K562 (cell line): Measurements from ENCODE around the gene HIPK2. TPM values are rescaled to one million over a fixed set of nuclear protein-coding genes. Genes with fewer than 3 reads are reported as not detected.

ENCODE experiments used
- ATAC-seq: fragments of 200-7000 bp; cut with Tn5 transposase; 3 replicates; pipeline ENCODE4 v1.9.1; 2020; ENCODE audit warnings: moderate library complexity
- BruUV-seq: library from RNA; stranded (reverse); fragments of 400-500 nt; replicated peaks from 2 replicates; lab custom pipeline; 2021; lab: Mats Ljungman, UMichigan
- CTCF ChIA-PET: fragments of 300-600 bp; formaldehyde crosslinking; extraction: SDS; loops from one replicate; lab custom pipeline; 2021; ENCODE audit warnings: low intra/inter-chr PET ratio; lab: Yijun Ruan, JAX
- POLR2A ChIA-PET: fragments of 300-600, 350-650 bp; sonication (Branson Sonifier 250); formaldehyde crosslinking; extraction: SDS; loops from one replicate; lab custom pipeline; 2021; ENCODE audit warnings: antibody characterized with exemption, inconsistent platforms; lab: Yijun Ruan, JAX
- DNase-seq, 4 experiments: peaks; one replicate each; pipeline versions ENCODE4 v3.0.0 to v3.0.0-alpha.2; 2011 to 2018; ENCODE audit warnings: low spot score in 3 of 4, mixed read lengths in 3 of 4; ENCODE audit errors: extremely low read depth in 1 of 4
- FAIRE-seq: peaks from 2 replicates; lab custom pipeline; 2011; peaks lifted over from hg19 to GRCh38; lab: Jason Lieb, UNC
- H2AFZ ChIP-seq: 2 replicates; pipeline ENCODE4 v1.6.0; 2011; ENCODE audit warnings: low read depth, low read length, control low read depth, inconsistent platforms
- H3K27ac ChIP-seq: fragments of 200-600 bp; 3 replicates; pipeline ENCODE4 v1.8.0; 2011; ENCODE audit warnings: low read depth, mild to moderate bottlenecking, control low read depth, inconsistent platforms, low read length, moderate library complexity, mixed read lengths; ENCODE audit errors: extremely low read depth
- H3K27me3 ChIP-seq, 2 experiments: fragments of 300-600 bp in 1 of 2; 2 replicates in 1 of 2; 3 replicates in 1 of 2; pipeline versions ENCODE4 v1.6.0 to v1.8.0; 2011; ENCODE audit warnings: inconsistent platforms in 2 of 2, low read length in 2 of 2, mild to moderate bottlenecking in 1 of 2, mixed read lengths in 1 of 2, moderate library complexity in 1 of 2; ENCODE audit not compliant: control insufficient read depth in 2 of 2, insufficient read depth in 2 of 2
- H3K36me3 ChIP-seq: fragments of 300-600 bp; 3 replicates; pipeline ENCODE4 v1.8.0; 2011; ENCODE audit warnings: mild to moderate bottlenecking, low read length, inconsistent platforms; ENCODE audit not compliant: control insufficient read depth, insufficient read depth
- H3K4me1 ChIP-seq, 2 experiments: fragments of 200-600 bp in 1 of 2; replicated peaks in 1 of 2; 2 replicates in 1 of 2; 3 replicates in 1 of 2; pipeline versions ENCODE4 v1.5.1 to v1.8.0; 2011; ENCODE audit warnings: inconsistent platforms in 2 of 2, low read length in 2 of 2, mild to moderate bottlenecking in 1 of 2, mixed read lengths in 1 of 2, moderate library complexity in 1 of 2; ENCODE audit not compliant: control insufficient read depth in 2 of 2, insufficient read depth in 2 of 2
- H3K4me2 ChIP-seq: 2 replicates; pipeline ENCODE4 v1.6.1; 2011; ENCODE audit warnings: low read length, control low read depth, inconsistent platforms, mixed read lengths; ENCODE audit not compliant: insufficient read depth
- H3K4me3 ChIP-seq: fragments of 200-600 bp; sonication (generic), shearing (Covaris generic); 2 replicates; pipeline ENCODE4 v1.5.1; 2016; ENCODE audit warnings: control low read depth, inconsistent platforms
- H3K79me2 ChIP-seq: fragments of 200-600 bp; 3 replicates; pipeline ENCODE4 v1.8.0; 2011; ENCODE audit warnings: low read length, inconsistent platforms; ENCODE audit not compliant: control insufficient read depth, insufficient read depth
- H3K9ac ChIP-seq, 2 experiments: 2 replicates each; pipeline versions ENCODE4 v1.6.0 to v1.6.1; 2011; ENCODE audit warnings: low read depth in 2 of 2, low read length in 2 of 2, control low read depth in 1 of 2, inconsistent platforms in 1 of 2, mild to moderate bottlenecking in 1 of 2, mixed read lengths in 1 of 2; ENCODE audit not compliant: insufficient read depth in 1 of 2
- H3K9me1 ChIP-seq: one replicate; pipeline ENCODE4 v1.6.0; 2011; ENCODE audit warnings: inconsistent platforms, mild to moderate bottlenecking, low read length, moderate library complexity; ENCODE audit not compliant: control insufficient read depth, insufficient read depth
- H3K9me3 ChIP-seq: replicated peaks from 2 replicates; pipeline ENCODE4 v1.5.1; 2011; ENCODE audit warnings: low read depth, low read length, inconsistent platforms; ENCODE audit not compliant: control insufficient read depth, insufficient read depth
- H4K20me1 ChIP-seq: replicated peaks from 2 replicates; pipeline ENCODE4 v1.6.1; 2011; ENCODE audit warnings: low read length, inconsistent platforms, mixed read lengths; ENCODE audit not compliant: control insufficient read depth, insufficient read depth
- BRF1 ChIP-seq: IDR thresholded peaks from 3 replicates; pipeline ENCODE4 v1.6.1; 2011; ENCODE audit warnings: borderline replicate concordance, mild to moderate bottlenecking; ENCODE audit not compliant: insufficient read length; ENCODE audit errors: extremely low read depth
- C11orf30 ChIP-seq: fragments of 450-650 bp; IDR thresholded peaks from 2 replicates; pipeline ENCODE4 v1.6.1; 2016; ENCODE audit warnings: low read depth, mild to moderate bottlenecking
- MTA2 ChIP-seq: fragments of 450-650 bp; IDR thresholded peaks from 2 replicates; pipeline ENCODE4 v1.6.1; 2016; ENCODE audit warnings: low read depth
- NCOA1 ChIP-seq: fragments of 450-650 bp; IDR thresholded peaks from 2 replicates; pipeline ENCODE4 v1.6.1; 2016; ENCODE audit warnings: low read depth
- PHF20 ChIP-seq: fragments of 450-650 bp; IDR thresholded peaks from 2 replicates; pipeline ENCODE4 v1.6.1; 2018; ENCODE audit not compliant: partially characterized antibody
- POLR2B ChIP-seq: fragments of 450-650 bp; IDR thresholded peaks from 2 replicates; pipeline ENCODE4 v1.6.1; 2018; ENCODE audit warnings: low read depth; ENCODE audit not compliant: partially characterized antibody
- PURB ChIP-seq: sonication (generic); formaldehyde crosslinking; IDR thresholded peaks from 2 replicates; pipeline ENCODE4 v1.9.0; 2021; ENCODE audit warnings: low read depth, mild to moderate bottlenecking, missing genetic modification reagents
- RBBP5 ChIP-seq: fragments of 200-600 bp; sonication (generic); IDR thresholded peaks from 2 replicates; pipeline ENCODE4 v1.6.1; 2012; ENCODE audit warnings: borderline replicate concordance, mild to moderate bottlenecking, low read length, control low read depth, inconsistent platforms; ENCODE audit not compliant: insufficient read depth, poor library complexity, severe bottlenecking
- RBFOX2 ChIP-seq: fragments of 200-400 bp; formaldehyde crosslinking; IDR thresholded peaks from 2 replicates; pipeline ENCODE4 v1.6.1; 2017; ENCODE audit warnings: low read depth, mild to moderate bottlenecking, low read length, moderate library complexity
- TOE1 ChIP-seq, 2 experiments: fragments of 450-650 bp in 1 of 2; sonication (generic) in 1 of 2; formaldehyde crosslinking in 1 of 2; IDR thresholded peaks; 2 replicates each; pipeline versions ENCODE4 v1.7.1 to v1.8.0; 2016 to 2022; ENCODE audit warnings: borderline replicate concordance in 2 of 2, mild to moderate bottlenecking in 2 of 2, antibody characterized with exemption in 1 of 2, inconsistent platforms in 1 of 2, low read depth in 1 of 2, missing genetic modification reagents in 1 of 2, moderate library complexity in 1 of 2
- ZFX ChIP-seq: sonication (generic); formaldehyde crosslinking; IDR thresholded peaks from 2 replicates; pipeline ENCODE4 v1.8.0; 2022; ENCODE audit warnings: mild to moderate bottlenecking, missing genetic modification reagents, moderate library complexity
- ZNF121 ChIP-seq: sonication (generic); formaldehyde crosslinking; conservative IDR thresholded peaks from 2 replicates; pipeline ENCODE4 v1.8.0; 2022; ENCODE audit warnings: missing genetic modification reagents
- ZNF165 ChIP-seq: fragments of 250-450 bp; sonication (Bioruptor Pico); IDR thresholded peaks from 2 replicates; pipeline ENCODE4 v1.4.0; 2020; ENCODE audit warnings: borderline replicate concordance
- ZNF311 ChIP-seq: fragments of 250-450 bp; sonication (Bioruptor Pico); IDR thresholded peaks from 2 replicates; pipeline ENCODE4 v1.4.0; 2020; ENCODE audit warnings: mild to moderate bottlenecking, moderate library complexity
- ZNF436 ChIP-seq: fragments of 250-450, 450-650 bp; sonication (Bioruptor Pico); formaldehyde crosslinking; IDR thresholded peaks from 2 replicates; pipeline ENCODE4 v1.7.0; 2020; ENCODE audit warnings: mild to moderate bottlenecking
- WGBS: fragments of 100-300 bp; shearing (Covaris generic); methylation state at CpG from one replicate; pipeline ENCODE4 v1.1.6; 2016; ENCODE audit warnings: low coverage, mixed read lengths; ENCODE audit not compliant: insufficient coverage; ENCODE audit errors: missing lambda C conversion rate; 5-methylcytosine and 5-hydroxymethylcytosine counted together
- in situ Hi-C: fragments of 300-500 bp; cut with MboI; formaldehyde crosslinking; loops from 4 replicates; pipeline ENCODE4 v1.15.0; 2018; ENCODE audit warnings: inconsistent platforms, mixed read lengths
- intact Hi-C: fragments of 100-400 bp; cut with micrococcal nuclease; formaldehyde crosslinking; loops from 2 replicates; pipeline ENCODE4 v1.14.2; 2022
- polyA plus RNA-seq, 8 experiments: library from polyadenylated mRNA; depleted of rRNA in 4 of 8; stranded (reverse) in 5 of 8; unstranded in 3 of 8; fragments of >200 nt; fragmentation: Nextera tagmentation in 2 of 8; fragmentation: Illumina TruSeq in 1 of 8; extraction: Ambion mirVana in 2 of 8; extraction: Trizol in 1 of 8; gene quantifications; 2 replicates each; pipeline versions ENCODE4 v1.2.1 to v1.2.3, GENCODE V29; 2011 to 2014; ENCODE audit warnings: inconsistent platforms in 1 of 8, missing spikeins in 1 of 8
- total RNA-seq, 7 experiments: library from RNA; depleted of rRNA in 6 of 7; stranded (reverse); fragments of >200 nt in 6 of 7; fragmentation: Illumina TruSeq in 2 of 7; extraction: Trizol in 2 of 7; gene quantifications; 2 replicates each; pipeline versions ENCODE4 v1.2.1 to v1.2.3, GENCODE V29; 2011 to 2021; ENCODE audit warnings: low replicate concordance in 1 of 7
- TF ChIP-seq, protein P1 (sequence below): fragments of 450-650 bp; formaldehyde crosslinking; IDR thresholded peaks from 2 replicates; pipeline ENCODE4 v1.4.0; 2022; ENCODE audit warnings: missing genetic modification characterization

The HIPK2 gene
- total and polyA plus RNA-seq, 9 of the 15 experiments (the other 6 are each of a cell fraction or from before 2014, with no cell fraction given), result 0.69 to 19.8 (median 5.1) TPM

DNA sequence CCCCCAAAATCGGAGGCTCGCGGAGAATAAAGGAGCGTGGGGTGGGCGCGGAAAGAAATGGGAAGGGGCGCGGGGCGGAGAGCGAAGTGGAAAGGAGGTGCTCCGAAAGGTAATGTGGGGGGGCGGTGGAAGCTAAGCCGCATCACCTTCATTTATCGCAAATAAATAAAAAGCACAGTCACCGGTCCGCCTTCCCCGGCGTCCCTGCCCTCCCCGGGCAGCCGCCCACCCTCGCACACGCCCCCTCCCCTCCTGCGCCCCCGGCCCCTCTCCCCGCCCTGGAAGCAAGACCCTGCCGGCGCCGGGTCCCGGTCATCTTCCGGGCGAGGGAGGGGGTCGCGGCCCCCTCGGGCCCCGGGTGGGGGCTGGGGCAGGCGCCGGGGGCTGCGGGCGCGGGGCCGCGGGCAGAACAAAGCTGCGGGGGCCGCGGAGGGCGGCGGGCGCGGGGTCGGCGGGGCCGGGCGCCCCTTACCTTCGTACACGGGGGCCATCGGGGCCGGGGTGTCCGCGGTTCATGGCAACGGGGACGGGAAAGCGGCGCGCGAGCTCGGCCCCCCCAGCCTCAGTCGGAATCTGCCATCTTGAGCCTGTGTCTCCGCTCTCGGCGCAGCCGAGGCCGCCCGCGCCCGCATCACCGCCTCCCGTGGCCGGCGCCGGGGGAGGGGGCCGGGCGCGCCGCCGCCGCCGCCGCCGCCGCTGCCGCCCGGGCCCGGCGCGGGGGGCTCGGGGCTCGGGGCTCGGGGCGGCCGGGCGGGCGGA, 486 bp downstream of the HIPK2 start:
- H3K79me2 ChIP-seq, result peaks cover 28% of the 10 kb centered on the region
- H4K20me1 ChIP-seq, result no peaks in the 10 kb centered on the region
- 0% methylated on average over 11 of the region's 102 CpGs for WGBS
- peaks cover 14 to 15% of the 10 kb centered on the region in 2 experiments; a peak in 4 of 5 replicates for H3K4me1 ChIP-seq
- POLR2A ChIA-PET, result interaction anchor here (0.8 to 1.8 kb wide), 4 partner anchors 10 to 183 kb away, joined by 3 to 7 read pairs (median 3); no protein-coding TSS in a partner anchor
- H3K27me3 ChIP-seq, result peaks cover 6 to 30% of the 10 kb centered on the region in 2 experiments; a peak in 4 of 5 replicates
- no peaks in the 10 kb centered on the region for H3K9me3 ChIP-seq
- BruUV-seq, result no TSS peak
- H3K27ac ChIP-seq, result peak overlapping the region; percentile 62
- DNase-seq, result peak; percentile 64 to 75 (median 74)
- no peaks in the 10 kb centered on the region for H3K9me1 ChIP-seq
- FAIRE-seq, result no peak
- peak overlapping the region; percentile 76 for H2AFZ ChIP-seq
- H3K4me2 ChIP-seq, result peak overlapping the region; percentile 90
- H3K4me3 ChIP-seq, result peak overlapping the region; percentile 55
- in situ Hi-C loops, result no loop called here
- peak; percentile 15 for ATAC-seq
- peak overlapping the region; percentile 70 to 93 for H3K9ac ChIP-seq
- intact Hi-C loops, result loop anchor here (2.0 to 10.0 kb wide), 6 partner anchors 110 to 547 kb away; no protein-coding TSS in a partner anchor
- CTCF ChIA-PET, result interaction anchor here (2.3 kb wide), 1 partner anchor 225 kb away, joined by 17 read pairs; no protein-coding TSS in a partner anchor
- no peaks in the 10 kb centered on the region for H3K36me3 ChIP-seq
- TF ChIP-seq PURB (CRISPR knock-in tag) (no peak), ZNF311 (CRISPR knock-in tag) (no peak), PHF20 (no peak), ZNF121 (CRISPR knock-in tag) (no peak), RBBP5 (peak; percentile 17), POLR2B (no peak), RBFOX2 (peak; percentile 14; the same call in 1 of the 2 replicates), ZNF165 (CRISPR knock-in tag) (no peak), ZNF436 (CRISPR knock-in tag) (no peak), ZFX (CRISPR knock-in tag) (peak; percentile 43; the same call in 1 of the 2 replicates), NCOA1 (no peak), MTA2 (no peak), BRF1 (no peak), C11orf30 (peak; percentile 26; the same call in 1 of the 2 replicates), TOE1 (IDR thresholded peaks at IDR 0.05; ENCODE audit: borderline replicate concordance) (0 out of 2 replicates have a peak, but pooled peaks have one; percentile 4), TOE1 (CRISPR knock-in tag; IDR thresholded peaks at IDR 0.05; ENCODE audit: borderline replicate concordance, low read depth) (no peak)
- TF ChIP-seq, protein P1, sequence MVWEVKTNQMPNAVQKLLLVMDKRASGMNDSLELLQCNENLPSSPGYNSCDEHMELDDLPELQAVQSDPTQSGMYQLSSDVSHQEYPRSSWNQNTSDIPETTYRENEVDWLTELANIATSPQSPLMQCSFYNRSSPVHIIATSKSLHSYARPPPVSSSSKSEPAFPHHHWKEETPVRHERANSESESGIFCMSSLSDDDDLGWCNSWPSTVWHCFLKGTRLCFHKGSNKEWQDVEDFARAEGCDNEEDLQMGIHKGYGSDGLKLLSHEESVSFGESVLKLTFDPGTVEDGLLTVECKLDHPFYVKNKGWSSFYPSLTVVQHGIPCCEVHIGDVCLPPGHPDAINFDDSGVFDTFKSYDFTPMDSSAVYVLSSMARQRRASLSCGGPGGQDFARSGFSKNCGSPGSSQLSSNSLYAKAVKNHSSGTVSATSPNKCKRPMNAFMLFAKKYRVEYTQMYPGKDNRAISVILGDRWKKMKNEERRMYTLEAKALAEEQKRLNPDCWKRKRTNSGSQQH, result no peak
